ENCODE results near the gene PSMC3. TPM values are rescaled to one million over a fixed set of nuclear protein-coding genes. Genes with fewer than 3 reads are reported as not detected.

PSMC3 gene
- total and polyA plus RNA-seq, 9 of the 15 experiments (the other 6 are each of a cell fraction or from before 2014, with no cell fraction given) = 44.3 to 324 (median 240) TPM

GRCh38 chr11:47437218-47437745 is 11.0 kb upstream of the PSMC3 start (continued):
- TF ChIP-seq REST (IDR thresholded peaks at IDR 0.05; ENCODE audit: borderline replicate concordance) (no peak), REST (CRISPR knock-in tag; IDR thresholded peaks at IDR 0.05; ENCODE audit: low read depth) (no peak), ZNF217 (CRISPR knock-in tag; IDR thresholded peaks at IDR 0.05) (no peak), CCNT2 (IDR thresholded peaks at IDR 0.05; ENCODE audit: borderline replicate concordance, extremely low read depth, insufficient read length, low read depth, low read length) (no peak), RNF219 (CRISPR knock-in tag; IDR thresholded peaks at IDR 0.05) (no peak), SREBF2 (CRISPR knock-in tag; IDR thresholded peaks at IDR 0.05) (no peak)
